Transverse colon (tissue), 4 donors: ENCODE data around the gene STPG1.

Experiments used
- POLR2A ChIP-seq: fragments of 450-650 bp; IDR thresholded peaks from one replicate; pipeline ENCODE4 v1.6.1; 2016; ENCODE audit warnings: antibody characterized with exemption, mild to moderate bottlenecking, moderate library complexity
- POLR2AphosphoS5 ChIP-seq, 3 donors: sonication (generic); formaldehyde crosslinking; IDR thresholded peaks; one replicate each; pipeline ENCODE4 v1.6.1; 2016; ENCODE audit warnings: antibody characterized with exemption in 3 of 3
- TF ChIP-seq, protein P1 (sequence below), 5 experiments: fragments of 200-600 bp in 3 of 5; fragments of 450-650 bp in 2 of 5; sonication (generic) in 3 of 5; IDR thresholded peaks; 1 replicate in 2 of 5; 2 replicates in 3 of 5; pipeline ENCODE4 v1.5.1; 2016 to 2017; ENCODE audit warnings: antibody characterized with exemption in 5 of 5, inconsistent platforms in 3 of 5, mild to moderate bottlenecking in 2 of 5, moderate library complexity in 1 of 5

DNA sequence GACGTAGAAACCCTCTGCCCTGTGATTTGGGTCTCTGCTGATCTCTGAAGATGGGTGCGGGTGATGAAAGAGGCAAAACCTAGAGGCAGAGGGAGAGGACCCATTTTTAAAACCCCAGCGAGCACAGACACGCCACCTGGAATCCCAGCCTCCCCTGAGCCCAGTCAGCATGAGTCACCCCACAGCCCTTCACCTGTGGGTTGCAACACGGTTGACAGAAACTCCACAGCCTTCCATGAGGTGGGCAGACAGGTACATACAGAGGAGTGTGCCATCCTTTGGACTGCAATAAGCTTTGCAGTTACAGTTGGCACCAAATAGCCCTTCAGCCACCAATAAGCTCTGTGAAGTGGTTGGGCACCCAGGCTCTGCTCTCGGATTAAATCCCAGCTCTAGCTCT is 96.5 kb downstream of the STPG1 start:
- TF ChIP-seq, protein P1, sequence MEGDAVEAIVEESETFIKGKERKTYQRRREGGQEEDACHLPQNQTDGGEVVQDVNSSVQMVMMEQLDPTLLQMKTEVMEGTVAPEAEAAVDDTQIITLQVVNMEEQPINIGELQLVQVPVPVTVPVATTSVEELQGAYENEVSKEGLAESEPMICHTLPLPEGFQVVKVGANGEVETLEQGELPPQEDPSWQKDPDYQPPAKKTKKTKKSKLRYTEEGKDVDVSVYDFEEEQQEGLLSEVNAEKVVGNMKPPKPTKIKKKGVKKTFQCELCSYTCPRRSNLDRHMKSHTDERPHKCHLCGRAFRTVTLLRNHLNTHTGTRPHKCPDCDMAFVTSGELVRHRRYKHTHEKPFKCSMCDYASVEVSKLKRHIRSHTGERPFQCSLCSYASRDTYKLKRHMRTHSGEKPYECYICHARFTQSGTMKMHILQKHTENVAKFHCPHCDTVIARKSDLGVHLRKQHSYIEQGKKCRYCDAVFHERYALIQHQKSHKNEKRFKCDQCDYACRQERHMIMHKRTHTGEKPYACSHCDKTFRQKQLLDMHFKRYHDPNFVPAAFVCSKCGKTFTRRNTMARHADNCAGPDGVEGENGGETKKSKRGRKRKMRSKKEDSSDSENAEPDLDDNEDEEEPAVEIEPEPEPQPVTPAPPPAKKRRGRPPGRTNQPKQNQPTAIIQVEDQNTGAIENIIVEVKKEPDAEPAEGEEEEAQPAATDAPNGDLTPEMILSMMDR (IDR thresholded peaks at IDR 0.05) = no peak
- TF ChIP-seq POLR2A (no peak), POLR2AphosphoS5 (IDR thresholded peaks at IDR 0.05) (no peak)
